H1 (cell line): Measurements from ENCODE around the gene GRK5. TPM values are rescaled to one million over a fixed set of nuclear protein-coding genes. Genes with fewer than 3 reads are reported as not detected.

Experiments
- CTCF ChIA-PET: fragments of 300-600 bp; sonication (Branson Sonifier 250); formaldehyde crosslinking; loops from one replicate; lab custom pipeline; 2021; ENCODE audit not compliant: partially characterized antibody; lab: Charles Lee
- POLR2A ChIA-PET: fragments of 300-600 bp; sonication (Branson Sonifier 250); formaldehyde crosslinking; loops from one replicate; lab custom pipeline; 2021; ENCODE audit warnings: inconsistent platforms; ENCODE audit not compliant: partially characterized antibody; lab: Charles Lee
- DNase-seq, 2 experiments: peaks; one replicate each; pipeline versions ENCODE4 v3.0.0 to v3.0.0-alpha.2; 2010 to 2022; ENCODE audit warnings: low spot score in 2 of 2, low read depth in 1 of 2, mixed read lengths in 1 of 2
- FAIRE-seq: peaks from 2 replicates; lab custom pipeline; 2011; peaks lifted over from hg19 to GRCh38; lab: Jason Lieb, UNC
- H2AFZ ChIP-seq: 2 replicates; pipeline ENCODE4 v1.8.1; 2012; ENCODE audit warnings: low read length, inconsistent platforms
- H2AK5ac ChIP-seq: 2 replicates; pipeline ENCODE4 v1.6.1; 2013; ENCODE audit warnings: low read depth, low read length
- H2BK120ac ChIP-seq: replicated peaks from 2 replicates; pipeline ENCODE3; 2013; ENCODE audit warnings: low read depth, low read length, inconsistent platforms
- H2BK12ac ChIP-seq: 2 replicates; pipeline ENCODE4 v1.6.1; 2013; ENCODE audit warnings: low read depth, low read length
- H2BK15ac ChIP-seq: 2 replicates; pipeline ENCODE4 v1.6.1; 2013; ENCODE audit warnings: low read length
- H2BK20ac ChIP-seq: 2 replicates; pipeline ENCODE4 v1.6.1; 2013; ENCODE audit warnings: low read length
- H2BK5ac ChIP-seq: 2 replicates; pipeline ENCODE4 v1.6.1; 2013; ENCODE audit warnings: low read depth, low read length
- H3K14ac ChIP-seq: 2 replicates; pipeline ENCODE4 v1.6.1; 2013; ENCODE audit warnings: inconsistent platforms; ENCODE audit not compliant: insufficient read length
- H3K18ac ChIP-seq: 2 replicates; pipeline ENCODE4 v1.6.1; 2013; ENCODE audit warnings: low read length; ENCODE audit errors: extremely low read depth
- H3K23ac ChIP-seq: 2 replicates; pipeline ENCODE4 v1.6.1; 2013; ENCODE audit warnings: inconsistent platforms; ENCODE audit not compliant: insufficient read length
- H3K23me2 ChIP-seq: 2 replicates; pipeline ENCODE4 v1.6.1; 2013; ENCODE audit warnings: low read depth, low read length
- H3K27ac ChIP-seq: 2 replicates; pipeline ENCODE4 v1.6.1; 2011; ENCODE audit warnings: low read depth, low read length, inconsistent platforms
- H3K27me3 ChIP-seq, 4 experiments: replicated peaks in 1 of 4; 1 replicate in 1 of 4; 2 replicates in 3 of 4; pipeline versions ENCODE4 v1.6.1 to v1.8.1; 2011 to 2013; ENCODE audit warnings: low read length in 3 of 4, mild to moderate bottlenecking in 3 of 4, inconsistent platforms in 2 of 4, mixed read lengths in 2 of 4, moderate library complexity in 1 of 4; ENCODE audit not compliant: control insufficient read depth in 3 of 4, insufficient read depth in 3 of 4; ENCODE audit errors: extremely low read depth in 1 of 4
- H3K36me3 ChIP-seq, 4 experiments: 2 replicates each; pipeline versions ENCODE4 v1.6.1 to v1.8.1; 2011 to 2013; ENCODE audit warnings: mild to moderate bottlenecking in 4 of 4, low read length in 3 of 4, moderate library complexity in 2 of 4, control low read depth in 1 of 4, inconsistent platforms in 1 of 4; ENCODE audit not compliant: insufficient read depth in 4 of 4, control insufficient read depth in 2 of 4
- H3K4ac ChIP-seq: replicated peaks from 2 replicates; pipeline ENCODE3; 2013; ENCODE audit warnings: low read length, low read depth, mixed read lengths, inconsistent platforms; ENCODE audit not compliant: insufficient read length
- H3K4me1 ChIP-seq, 4 experiments: replicated peaks in 1 of 4; 1 replicate in 1 of 4; 2 replicates in 3 of 4; pipeline versions ENCODE4 v1.6.1 to v1.8.1; 2011 to 2013; ENCODE audit warnings: low read length in 3 of 4, inconsistent platforms in 2 of 4, mixed read lengths in 1 of 4; ENCODE audit not compliant: insufficient read depth in 4 of 4, control insufficient read depth in 3 of 4
- H3K4me2 ChIP-seq, 2 experiments: 2 replicates each; pipeline versions ENCODE4 v1.6.1 to v1.8.1; 2011 to 2013; ENCODE audit warnings: low read depth in 2 of 2, low read length in 2 of 2, control low read depth in 1 of 2, inconsistent platforms in 1 of 2, mild to moderate bottlenecking in 1 of 2; ENCODE audit not compliant: insufficient read depth in 1 of 2
- H3K4me3 ChIP-seq, 4 experiments: fragments of 200-600, 300-600 bp in 1 of 4; sonication (generic), shearing (Covaris generic), sonication (Bioruptor Twin) in 1 of 4; 2 replicates each; pipeline versions ENCODE4 v1.5.1 to v1.8.1; 2011 to 2016; ENCODE audit warnings: low read length in 4 of 4, low read depth in 3 of 4, control low read depth in 2 of 4, inconsistent platforms in 2 of 4, mild to moderate bottlenecking in 2 of 4, mixed read lengths in 1 of 4, moderate library complexity in 1 of 4; ENCODE audit not compliant: insufficient read depth in 2 of 4; ENCODE audit errors: extremely low read depth in 1 of 4
- H3K56ac ChIP-seq: replicated peaks from 2 replicates; pipeline ENCODE3; 2013; ENCODE audit warnings: low read depth, mild to moderate bottlenecking, mixed read lengths, low read length, inconsistent platforms; ENCODE audit not compliant: insufficient read length
- H3K79me1 ChIP-seq: 2 replicates; pipeline ENCODE4 v1.6.1; 2013; ENCODE audit warnings: low read depth, low read length, control low read depth
- H3K79me2 ChIP-seq, 2 experiments: 2 replicates each; pipeline versions ENCODE4 v1.6.1 to v1.8.1; 2012 to 2013; ENCODE audit warnings: low read length in 2 of 2, mild to moderate bottlenecking in 2 of 2, inconsistent platforms in 1 of 2; ENCODE audit not compliant: insufficient read depth in 2 of 2, control insufficient read depth in 1 of 2
- H3K9ac ChIP-seq, 4 experiments: replicated peaks in 1 of 4; 1 replicate in 1 of 4; 2 replicates in 3 of 4; pipeline versions ENCODE4 v1.6.1 to v1.8.1; 2011 to 2013; ENCODE audit warnings: low read depth in 3 of 4, low read length in 3 of 4, control low read depth in 2 of 4, mild to moderate bottlenecking in 2 of 4, moderate library complexity in 2 of 4, inconsistent platforms in 1 of 4; ENCODE audit errors: extremely low read depth in 1 of 4
- H3K9me3 ChIP-seq, 2 experiments: 2 replicates each; pipeline versions ENCODE4 v1.6.1 to v1.8.1; 2012 to 2013; ENCODE audit warnings: mild to moderate bottlenecking in 2 of 2, moderate library complexity in 2 of 2, control low read depth in 1 of 2, inconsistent platforms in 1 of 2, low read depth in 1 of 2, low read length in 1 of 2, mixed read lengths in 1 of 2; ENCODE audit not compliant: insufficient read depth in 2 of 2
- H4K20me1 ChIP-seq, 2 experiments: replicated peaks in 1 of 2; 2 replicates each; pipeline versions ENCODE3 to v1.8.1; 2011 to 2013; ENCODE audit warnings: inconsistent platforms in 2 of 2, low read length in 2 of 2, mild to moderate bottlenecking in 1 of 2; ENCODE audit not compliant: insufficient read depth in 2 of 2, control insufficient read depth in 1 of 2
- H4K5ac ChIP-seq: 2 replicates; pipeline ENCODE4 v1.6.1; 2013; ENCODE audit warnings: low read length, low read depth, mixed read lengths, inconsistent platforms; ENCODE audit not compliant: insufficient read length
- H4K8ac ChIP-seq: 2 replicates; pipeline ENCODE4 v1.8.0; 2013; ENCODE audit warnings: mild to moderate bottlenecking, moderate library complexity, low read length, inconsistent platforms; ENCODE audit not compliant: insufficient read depth; ENCODE audit errors: extremely low read depth
- H4K91ac ChIP-seq: replicated peaks from 2 replicates; pipeline ENCODE3; 2013; ENCODE audit warnings: low read length, mixed read lengths, inconsistent platforms; ENCODE audit not compliant: insufficient read length
- BACH1 ChIP-seq: IDR thresholded peaks from 2 replicates; pipeline ENCODE4 v1.6.1; 2012; ENCODE audit warnings: low read length, improper control_type of control experiment
- CBX5 ChIP-seq: fragments of 300-800, 300-1000 bp; sonication (generic); IDR thresholded peaks from 2 replicates; pipeline ENCODE4 v1.7.1; 2016; ENCODE audit warnings: antibody characterized with exemption, low read length, low read depth
- CEBPB ChIP-seq: IDR thresholded peaks from 2 replicates; pipeline ENCODE4 v1.6.1; 2012; ENCODE audit warnings: low read depth, low read length
- CREB1 ChIP-seq: IDR thresholded peaks from 2 replicates; pipeline ENCODE4 v1.6.1; 2012; ENCODE audit warnings: inconsistent platforms
- KDM4A ChIP-seq: IDR thresholded peaks from one replicate; pipeline ENCODE4 v1.7.1; 2012; ENCODE audit warnings: low read depth, mild to moderate bottlenecking, moderate library complexity, low read length, inconsistent platforms; ENCODE audit not compliant: severe bottlenecking
- MAFK ChIP-seq: IDR thresholded peaks from 2 replicates; pipeline ENCODE4 v1.6.1; 2012; ENCODE audit warnings: low read depth, mild to moderate bottlenecking, improper control_type of control experiment, low read length
- NANOG ChIP-seq: IDR thresholded peaks from 2 replicates; pipeline ENCODE4 v1.6.1; 2011; ENCODE audit warnings: low read length, low read depth, mild to moderate bottlenecking, inconsistent platforms; ENCODE audit not compliant: insufficient read depth, poor library complexity, severe bottlenecking
- PHF8 ChIP-seq: fragments of 200-600 bp; sonication (generic); conservative IDR thresholded peaks from 2 replicates; pipeline ENCODE4 v1.7.1; 2012; ENCODE audit warnings: low read depth, mild to moderate bottlenecking, inconsistent platforms, low read length, moderate library complexity
- RAD21 ChIP-seq, 2 experiments: IDR thresholded peaks in 1 of 2; conservative IDR thresholded peaks in 1 of 2; 2 replicates each; pipeline ENCODE4 v1.6.1; 2011; ENCODE audit warnings: low read depth in 2 of 2, low read length in 2 of 2, improper control_type of control experiment in 1 of 2, inconsistent platforms in 1 of 2, mild to moderate bottlenecking in 1 of 2, moderate library complexity in 1 of 2
- RBBP5 ChIP-seq: IDR thresholded peaks from 2 replicates; pipeline ENCODE4 v1.7.1; 2012; ENCODE audit warnings: low read depth, mild to moderate bottlenecking, inconsistent platforms, low read length, moderate library complexity, borderline replicate concordance
- RXRA ChIP-seq: IDR thresholded peaks from 2 replicates; pipeline ENCODE4 v1.6.1; 2011; ENCODE audit warnings: low read depth, mild to moderate bottlenecking, low read length, moderate library complexity; ENCODE audit not compliant: insufficient read depth
- SRF ChIP-seq: IDR thresholded peaks from 2 replicates; pipeline ENCODE4 v1.6.1; 2011; ENCODE audit warnings: mild to moderate bottlenecking, low read depth, low read length, moderate library complexity
- SUZ12 ChIP-seq: fragments of 200-600 bp; sonication (generic); IDR thresholded peaks from 2 replicates; pipeline ENCODE4 v1.6.1; 2012; ENCODE audit warnings: mild to moderate bottlenecking, inconsistent platforms, low read length, moderate library complexity, mixed read lengths
- TAF7 ChIP-seq: optimal IDR thresholded peaks from 2 replicates; pipeline ENCODE3; 2011; ENCODE audit warnings: low read depth, mild to moderate bottlenecking, inconsistent platforms, low read length, moderate library complexity, borderline replicate concordance
- TEAD4 ChIP-seq: IDR thresholded peaks from 2 replicates; pipeline ENCODE4 v1.6.1; 2012; ENCODE audit warnings: low read depth, low read length, inconsistent platforms, mixed read lengths
- WGBS, 2 experiments: shearing (Covaris generic) in 1 of 2; methylation state at CpG; one replicate each; pipeline versions ENCODE4 v1.1.6 to v1.1.7; 2013 to 2015; ENCODE audit warnings: low lambda C conversion rate in 2 of 2, mixed read lengths in 2 of 2, inconsistent platforms in 1 of 2, low coverage in 1 of 2, missing lambda C conversion rate in 1 of 2; ENCODE audit not compliant: insufficient replicate concordance in 2 of 2, insufficient coverage in 1 of 2, insufficient read length in 1 of 2; ENCODE audit errors: extremely low coverage in 1 of 2, missing lambda C conversion rate in 1 of 2; 5-methylcytosine and 5-hydroxymethylcytosine counted together
- polyA plus RNA-seq, 7 experiments: library from polyadenylated mRNA; depleted of rRNA in 3 of 7; stranded (reverse) in 5 of 7; unstranded in 2 of 7; fragments of >200 nt in 5 of 7; fragments of 200-250 nt in 2 of 7; gene quantifications; 1 replicate in 5 of 7; 2 replicates in 1 of 7; 4 replicates in 1 of 7; pipeline versions ENCODE4 v1.2.1 to v1.2.3, GENCODE V29; 2011 to 2013; ENCODE audit warnings: missing spikeins in 2 of 7, mixed read lengths in 2 of 7
- total RNA-seq: library from RNA; stranded (reverse); fragmentation: NEBNext Ultra II Directional; extraction: Animal tissue kit (Norgen Biotek cat#: 25700); gene quantifications from 2 replicates; pipeline ENCODE4 v1.2.1, GENCODE V29; 2021

GRK5 gene
- total and polyA plus RNA-seq, 2 of the 8 experiments (the other 6 are each of a cell fraction or from before 2014, with no cell fraction given): 0.54 to 2.5 TPM

DNA sequence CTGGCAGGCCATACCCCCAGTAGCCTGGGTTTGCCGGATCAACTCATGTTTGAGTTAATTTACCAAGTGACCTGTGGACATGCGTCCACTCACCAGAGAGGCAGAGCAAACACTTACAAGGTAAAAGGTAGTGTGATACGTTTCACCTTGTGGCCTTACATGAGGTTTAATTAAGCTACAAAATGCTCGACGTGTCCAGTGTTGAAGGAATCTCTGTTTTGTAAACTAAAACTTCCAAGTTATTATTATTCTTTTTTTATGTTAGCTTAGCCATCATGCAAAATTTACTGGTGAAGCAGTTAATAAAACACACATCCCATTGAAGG is 292.3 kb downstream of the GRK5 start:
- no peak for FAIRE-seq

More for the DNA sequence above, 292.3 kb downstream of the GRK5 start:
- H4K8ac ChIP-seq: no peak overlapping the region; the same call in 1 of the 2 replicates
- H3K56ac ChIP-seq: no peak overlapping the region
- peaks cover 0 to 4% (median 0%) of the 10 kb centered on the region in 4 experiments; a peak in 3 of 7 replicates for H3K4me1 ChIP-seq
- H2BK5ac ChIP-seq: no peak overlapping the region
- H3K23ac ChIP-seq: no peak overlapping the region
- no peaks in the 10 kb centered on the region for H3K9me3 ChIP-seq
- H3K79me1 ChIP-seq: no peaks in the 10 kb centered on the region
- WGBS, 2 experiments: 89% methylated on average over 5 of the region's 5 CpGs; no CpG with 5 or more reads in 1 of the 2 experiments
- DNase-seq: no peak
- H4K91ac ChIP-seq: no peak overlapping the region
- H2AFZ ChIP-seq: no peak overlapping the region
- H3K79me2 ChIP-seq: no peaks in the 10 kb centered on the region
- H3K4me2 ChIP-seq: no peak overlapping the region
- ChIA-PET POLR2A (interaction anchor here (0.9 kb wide), 1 partner anchor 9 kb away, joined by 6 read pairs; no protein-coding TSS in a partner anchor), CTCF (interaction anchor here (1.0 to 2.0 kb wide), 3 partner anchors 8 to 12 kb away, joined by 3 to 7 read pairs (median 5); no protein-coding TSS in a partner anchor)
- no peak overlapping the region for H2BK20ac ChIP-seq
- H4K20me1 ChIP-seq: peaks cover 0 to 1% of the 10 kb centered on the region in 2 experiments
- no peak overlapping the region for H3K4me3 ChIP-seq
- no peak overlapping the region for H2BK12ac ChIP-seq
- H2BK15ac ChIP-seq: no peak overlapping the region
- H4K5ac ChIP-seq: no peak overlapping the region
- H3K27ac ChIP-seq: no peak overlapping the region
- TF ChIP-seq CBX5: no peak
- no peak for TF ChIP-seq TAF7
- TF ChIP-seq SRF: no peak
- no peak for TF ChIP-seq MAFK
- TF ChIP-seq RXRA: no peak
- TF ChIP-seq NANOG: no peak
- TF ChIP-seq SUZ12: no peak
- TF ChIP-seq BACH1: no peak
- TF ChIP-seq TEAD4: no peak
- no peak for TF ChIP-seq PHF8
- TF ChIP-seq RBBP5: no peak
- no peak for TF ChIP-seq CREB1
- TF ChIP-seq KDM4A: no peak
- TF ChIP-seq RAD21 (IDR thresholded peaks at IDR 0.05 in 1 of 2, conservative IDR thresholded peaks at IDR 0.05 in 1 of 2; ENCODE audit: low read depth in 2 of 2, low read length in 2 of 2): no peak
- no peak for TF ChIP-seq CEBPB
- no peak overlapping the region for H3K4ac ChIP-seq
- no peak overlapping the region for H3K14ac ChIP-seq
- H2BK120ac ChIP-seq: no peak overlapping the region
- no peaks in the 10 kb centered on the region; a peak in 2 of 7 replicates for H3K27me3 ChIP-seq
- H3K18ac ChIP-seq: no peak overlapping the region
- no peak overlapping the region for H3K9ac ChIP-seq
- H3K23me2 ChIP-seq: no peaks in the 10 kb centered on the region
- H3K36me3 ChIP-seq: no peaks in the 10 kb centered on the region
- no peak overlapping the region for H2AK5ac ChIP-seq
